ENCODE data around the gene AVPR2.

DNA sequence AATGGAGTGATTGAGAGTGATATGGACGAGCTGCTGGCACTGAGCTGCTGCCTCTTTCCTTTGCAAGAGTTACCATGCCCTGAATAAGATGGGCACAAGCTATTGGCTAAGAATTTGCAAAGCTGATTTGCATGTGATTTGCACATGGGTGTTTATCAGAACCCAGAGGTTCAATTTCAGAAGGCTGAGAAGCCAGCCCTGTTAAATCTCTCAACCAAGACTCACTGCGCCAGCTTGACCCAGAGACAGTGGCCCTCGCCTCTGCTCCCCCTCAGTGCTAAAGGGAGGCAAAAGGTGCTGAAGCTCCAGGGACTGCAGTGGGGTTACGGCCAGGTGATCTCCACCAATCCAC, 20.9 kb downstream of the AVPR2 start:
- no peak for TF ChIP-seq TEAD4 (IDR thresholded peaks at IDR 0.05; ENCODE audit: low read length)
- TF ChIP-seq TEAD4 (CRISPR knock-in tag; IDR thresholded peaks at IDR 0.05; ENCODE audit: borderline replicate concordance) = no peak
- TF ChIP-seq, protein P1, sequence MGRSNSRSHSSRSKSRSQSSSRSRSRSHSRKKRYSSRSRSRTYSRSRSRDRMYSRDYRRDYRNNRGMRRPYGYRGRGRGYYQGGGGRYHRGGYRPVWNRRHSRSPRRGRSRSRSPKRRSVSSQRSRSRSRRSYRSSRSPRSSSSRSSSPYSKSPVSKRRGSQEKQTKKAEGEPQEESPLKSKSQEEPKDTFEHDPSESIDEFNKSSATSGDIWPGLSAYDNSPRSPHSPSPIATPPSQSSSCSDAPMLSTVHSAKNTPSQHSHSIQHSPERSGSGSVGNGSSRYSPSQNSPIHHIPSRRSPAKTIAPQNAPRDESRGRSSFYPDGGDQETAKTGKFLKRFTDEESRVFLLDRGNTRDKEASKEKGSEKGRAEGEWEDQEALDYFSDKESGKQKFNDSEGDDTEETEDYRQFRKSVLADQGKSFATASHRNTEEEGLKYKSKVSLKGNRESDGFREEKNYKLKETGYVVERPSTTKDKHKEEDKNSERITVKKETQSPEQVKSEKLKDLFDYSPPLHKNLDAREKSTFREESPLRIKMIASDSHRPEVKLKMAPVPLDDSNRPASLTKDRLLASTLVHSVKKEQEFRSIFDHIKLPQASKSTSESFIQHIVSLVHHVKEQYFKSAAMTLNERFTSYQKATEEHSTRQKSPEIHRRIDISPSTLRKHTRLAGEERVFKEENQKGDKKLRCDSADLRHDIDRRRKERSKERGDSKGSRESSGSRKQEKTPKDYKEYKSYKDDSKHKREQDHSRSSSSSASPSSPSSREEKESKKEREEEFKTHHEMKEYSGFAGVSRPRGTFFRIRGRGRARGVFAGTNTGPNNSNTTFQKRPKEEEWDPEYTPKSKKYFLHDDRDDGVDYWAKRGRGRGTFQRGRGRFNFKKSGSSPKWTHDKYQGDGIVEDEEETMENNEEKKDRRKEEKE (IDR thresholded peaks at IDR 0.05; ENCODE audit: borderline replicate concordance in 1 of 2, control insufficient read depth in 1 of 2, low read depth in 2 of 2, low read length in 1 of 2) = no peak
- TF ChIP-seq ATF7 (IDR thresholded peaks at IDR 0.05) = no peak

Measured in K562 (cell line).